Heart left ventricle (tissue), 13 donors: ENCODE measurements around the gene LHB.
"Not testable (repeated sequence)": the region's sequence is repeated elsewhere in the genome, so short reads cannot be mapped to it uniquely, and the experiment has no call there.

Experiments
- POLR2A ChIP-seq, 2 donors: fragments of 450-650 bp; IDR thresholded peaks; one replicate each; pipeline ENCODE4 v1.6.1; 2017; ENCODE audit warnings: antibody characterized with exemption in 2 of 2, mild to moderate bottlenecking in 2 of 2, moderate library complexity in 2 of 2
- TF ChIP-seq, protein P1 (sequence below), 12 donors: fragments of 200-600 bp; sonication (generic) in 4 of 12; IDR thresholded peaks; one replicate each; pipeline versions ENCODE4 v1.5.0 to v1.8.0; 2018 to 2022; ENCODE audit warnings: antibody characterized with exemption in 12 of 12, mild to moderate bottlenecking in 5 of 12
- donor health status: ischemic (EF 13 %, LVEDD 7.1; RV severe dilation, severe dysfunction).
- donor health status: DM: no; HTN: yes; CAD: no.
- donor health status: DM: no; HTN: no; CAD: no.
- donor health status: ischemic (EF 25% LVEDD 6.9; RV normal size, moderate dysfunction).
- donor health status: ischemic (EF 25% LVEDD 5.7; RV mildly dilated, moderate dysfunction).
- donor health status: ischemic (EF 35%, LVEDD 5.7; RV mildly dilated, moderate dysfunction).
- donor health status: nonischemic (EF 11% LVEDD 7.7; RV severe dilation, severe dysfunction).
- donor health status: DM: yes; HTN: yes; CAD: no.
- donor health status: PGD.
- donor health status: ischemic (EF 29% LVEDD 5.4; RV normal size, mild dysfunction).
- donor health status: nonischemic (EF 23%, LVEDD 6.1; RV moderate dilation, normal function).

DNA sequence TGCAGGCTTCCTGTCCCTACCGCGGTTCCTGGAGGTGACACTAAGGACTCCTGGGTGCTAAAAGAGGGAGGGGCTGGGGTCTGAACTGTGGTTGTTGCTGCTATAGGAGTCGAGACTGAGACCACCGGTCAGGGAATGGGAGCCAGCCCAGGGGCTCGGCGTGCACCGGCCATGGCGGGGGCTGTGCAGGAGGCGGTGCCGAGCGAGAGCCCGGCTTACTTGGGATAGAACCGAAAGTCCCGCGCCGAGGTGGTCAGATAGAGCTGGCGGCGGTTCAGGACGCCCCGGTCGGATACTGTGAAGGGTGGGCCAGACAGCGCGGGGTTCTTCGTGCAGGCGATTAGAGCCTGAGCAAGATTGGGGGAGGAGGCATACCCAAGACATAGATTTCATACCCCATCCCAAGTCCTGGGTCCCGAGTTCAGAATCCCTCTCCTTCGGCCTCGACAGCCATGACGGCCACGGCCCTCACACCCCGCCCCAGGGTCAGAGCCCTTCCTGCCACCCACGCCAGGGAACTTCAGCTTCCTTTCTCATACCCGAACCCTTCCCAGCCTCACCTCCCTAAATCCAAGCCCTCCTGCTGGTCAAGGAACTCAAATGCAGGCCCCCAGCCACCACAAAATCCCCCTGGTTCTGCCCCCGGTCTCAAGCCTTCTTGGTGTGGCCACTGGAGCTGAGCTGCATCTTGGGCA is 40.2 kb upstream of the LHB start:
- TF ChIP-seq POLR2A (IDR thresholded peaks at IDR 0.05), result not testable (repeated sequence)
- TF ChIP-seq, protein P1, sequence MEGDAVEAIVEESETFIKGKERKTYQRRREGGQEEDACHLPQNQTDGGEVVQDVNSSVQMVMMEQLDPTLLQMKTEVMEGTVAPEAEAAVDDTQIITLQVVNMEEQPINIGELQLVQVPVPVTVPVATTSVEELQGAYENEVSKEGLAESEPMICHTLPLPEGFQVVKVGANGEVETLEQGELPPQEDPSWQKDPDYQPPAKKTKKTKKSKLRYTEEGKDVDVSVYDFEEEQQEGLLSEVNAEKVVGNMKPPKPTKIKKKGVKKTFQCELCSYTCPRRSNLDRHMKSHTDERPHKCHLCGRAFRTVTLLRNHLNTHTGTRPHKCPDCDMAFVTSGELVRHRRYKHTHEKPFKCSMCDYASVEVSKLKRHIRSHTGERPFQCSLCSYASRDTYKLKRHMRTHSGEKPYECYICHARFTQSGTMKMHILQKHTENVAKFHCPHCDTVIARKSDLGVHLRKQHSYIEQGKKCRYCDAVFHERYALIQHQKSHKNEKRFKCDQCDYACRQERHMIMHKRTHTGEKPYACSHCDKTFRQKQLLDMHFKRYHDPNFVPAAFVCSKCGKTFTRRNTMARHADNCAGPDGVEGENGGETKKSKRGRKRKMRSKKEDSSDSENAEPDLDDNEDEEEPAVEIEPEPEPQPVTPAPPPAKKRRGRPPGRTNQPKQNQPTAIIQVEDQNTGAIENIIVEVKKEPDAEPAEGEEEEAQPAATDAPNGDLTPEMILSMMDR (IDR thresholded peaks at IDR 0.05), result not testable (repeated sequence)
